ENCODE results near the gene USP48.

GRCh38 chr1:21666576-21667320 is 116.2 kb downstream of the USP48 start:
- TF ChIP-seq CTCF (IDR thresholded peaks at IDR 0.05) (no peak), POLR2A (IDR thresholded peaks at IDR 0.05) (no peak)

Data from adrenal gland (tissue), 5 donors.